IPS-15b (cell line): Measurements from ENCODE around the gene CYB5A.

ENCODE experiments used
- H3K27me3 ChIP-seq: one replicate; pipeline ENCODE4 v1.6.1; 2013; ENCODE audit warnings: low read length; ENCODE audit not compliant: control insufficient read depth, insufficient read depth
- H3K36me3 ChIP-seq: one replicate; pipeline ENCODE4 v1.6.1; 2013; ENCODE audit warnings: low read length; ENCODE audit not compliant: control insufficient read depth, insufficient read depth
- H3K4me1 ChIP-seq: one replicate; pipeline ENCODE4 v1.6.1; 2013; ENCODE audit warnings: mild to moderate bottlenecking, low read length; ENCODE audit not compliant: control insufficient read depth, insufficient read depth
- H3K4me3 ChIP-seq: one replicate; pipeline ENCODE4 v1.5.1; 2013; ENCODE audit warnings: low read depth, low read length
- H3K9ac ChIP-seq: one replicate; pipeline ENCODE4 v1.6.1; 2013; ENCODE audit warnings: low read depth, mild to moderate bottlenecking, low read length
- H3K9me3 ChIP-seq: one replicate; pipeline ENCODE4 v1.6.1; 2013; ENCODE audit warnings: mild to moderate bottlenecking, low read length; ENCODE audit not compliant: control insufficient read depth, insufficient read depth

CYB5A gene

DNA sequence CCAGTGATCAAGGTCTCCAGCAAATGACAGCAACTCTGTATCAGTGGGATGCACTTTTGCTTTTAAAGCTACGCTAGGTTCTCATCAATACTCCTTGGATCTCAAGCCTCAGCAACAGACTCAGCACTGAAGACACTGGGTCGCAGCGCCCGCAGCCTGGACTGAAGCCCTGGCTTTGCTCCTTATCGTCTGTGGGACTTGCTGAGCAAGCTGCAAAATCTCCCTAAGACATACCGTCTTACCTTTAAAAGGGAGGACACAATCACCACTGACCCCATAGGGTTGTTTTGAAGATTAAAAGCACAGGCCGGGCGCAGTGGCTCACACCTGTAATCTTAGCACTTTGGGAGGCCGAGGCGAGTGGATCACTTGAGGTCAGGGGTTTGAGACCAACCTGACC is 8.1 kb downstream of the CYB5A start:
- no peaks in the 10 kb centered on the region for H3K9me3 ChIP-seq
- H3K4me1 ChIP-seq: peaks cover 30% of the 10 kb centered on the region
- H3K27me3 ChIP-seq: no peaks in the 10 kb centered on the region
- H3K36me3 ChIP-seq: no peaks in the 10 kb centered on the region
- H3K9ac ChIP-seq: no peak overlapping the region
- H3K4me3 ChIP-seq: no peak overlapping the region

GRCh38 chr18:74282755-74283554 is 8.8 kb downstream of the CYB5A start:
- Histone ChIP-seq H3K9ac (peak overlapping the region; percentile 16), H3K4me1 (peaks cover 30% of the 10 kb centered on the region), H3K36me3 (no peaks in the 10 kb centered on the region), H3K9me3 (no peaks in the 10 kb centered on the region), H3K27me3 (no peaks in the 10 kb centered on the region), H3K4me3 (no peak overlapping the region)

DNA sequence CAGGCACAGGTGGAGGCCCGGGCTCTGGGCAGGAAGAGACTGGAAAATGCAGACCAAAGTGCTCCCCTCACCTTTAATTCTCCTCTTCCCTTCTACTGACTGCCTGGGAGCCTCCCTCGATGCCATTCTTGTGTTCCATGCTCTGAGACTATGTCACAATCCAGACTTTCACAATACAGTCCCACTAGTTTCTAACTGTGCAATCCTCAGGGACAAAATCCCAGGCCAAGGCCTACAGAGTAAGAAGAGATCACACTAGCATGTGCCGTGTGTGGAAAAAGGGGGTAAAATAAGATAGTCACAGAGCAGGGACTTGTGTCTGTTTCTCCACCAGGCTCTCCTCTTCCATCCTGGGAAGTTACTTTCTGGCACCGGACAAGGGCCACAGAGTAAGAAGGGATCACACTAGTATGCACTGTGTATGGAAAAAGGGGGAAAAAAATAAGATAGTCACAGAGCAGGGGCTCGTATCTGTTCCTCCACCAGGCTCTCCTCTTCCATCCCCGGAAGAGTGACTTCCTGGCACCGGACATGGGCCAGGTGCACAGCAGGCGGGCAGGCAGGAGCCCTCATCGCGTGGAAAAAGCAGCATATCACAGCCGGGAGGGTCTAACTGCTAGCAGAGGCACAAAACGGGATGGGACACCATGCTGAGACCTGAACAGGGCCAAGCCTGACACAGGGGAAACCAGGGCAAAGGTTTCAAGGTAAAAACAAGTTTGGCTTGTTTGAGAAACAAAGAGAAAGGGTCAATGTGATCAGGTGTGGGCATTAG is 9.6 kb downstream of the CYB5A start:
- H3K9ac ChIP-seq: no peak overlapping the region
- no peaks in the 10 kb centered on the region for H3K9me3 ChIP-seq
- H3K4me3 ChIP-seq: no peak overlapping the region
- H3K27me3 ChIP-seq: no peaks in the 10 kb centered on the region
- H3K36me3 ChIP-seq: no peaks in the 10 kb centered on the region
- peaks cover 30% of the 10 kb centered on the region for H3K4me1 ChIP-seq

DNA sequence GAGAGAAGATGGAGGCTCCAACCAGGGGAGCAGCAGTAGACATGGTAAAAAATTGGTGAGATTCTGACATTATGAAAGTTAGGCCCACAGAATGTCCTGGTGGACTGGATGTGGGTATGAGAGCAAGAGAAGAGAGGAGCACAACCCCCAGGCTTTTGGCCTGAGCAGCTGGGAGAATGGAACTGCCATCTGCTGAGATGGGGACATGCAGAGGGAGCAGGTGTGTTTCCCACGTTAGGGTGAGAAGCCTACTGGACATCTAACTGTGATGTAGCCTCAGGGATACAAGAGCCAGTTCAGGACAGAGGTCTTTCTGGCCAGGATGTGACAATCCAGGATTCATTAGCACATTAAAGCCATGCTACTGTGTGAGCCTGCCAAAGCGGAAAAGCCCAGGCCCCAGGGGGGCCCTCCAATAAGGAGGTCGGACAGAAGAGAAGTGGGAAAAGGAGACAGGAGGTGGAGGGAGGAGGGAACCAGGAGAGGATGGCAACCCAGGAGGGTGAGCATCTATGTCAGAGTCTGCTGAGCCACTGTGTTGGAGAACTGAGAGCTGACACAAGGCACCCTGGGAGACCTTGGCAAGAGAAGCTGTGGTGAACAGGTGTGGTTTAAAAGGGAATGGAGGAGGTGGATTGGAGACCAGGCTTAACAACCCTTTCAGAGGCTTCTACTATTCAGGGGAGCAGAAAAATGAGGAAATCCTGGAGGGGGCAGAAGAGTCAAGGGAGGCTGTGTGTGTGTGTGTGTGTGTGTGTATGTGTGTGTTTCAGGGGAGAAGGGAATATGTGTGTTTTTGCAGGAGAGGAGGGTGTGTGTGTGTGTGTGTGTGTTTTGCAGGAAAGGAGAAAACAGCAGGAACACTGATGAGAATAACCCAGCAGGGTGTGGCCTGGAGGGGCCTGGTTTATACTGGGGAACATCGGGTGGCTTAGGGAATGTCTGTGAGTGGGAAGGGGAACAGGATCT is 10.5 kb downstream of the CYB5A start:
- Histone ChIP-seq H3K9ac (no peak overlapping the region), H3K4me3 (no peak overlapping the region), H3K27me3 (no peaks in the 10 kb centered on the region), H3K9me3 (no peaks in the 10 kb centered on the region), H3K36me3 (no peaks in the 10 kb centered on the region), H3K4me1 (peaks cover 30% of the 10 kb centered on the region)

DNA sequence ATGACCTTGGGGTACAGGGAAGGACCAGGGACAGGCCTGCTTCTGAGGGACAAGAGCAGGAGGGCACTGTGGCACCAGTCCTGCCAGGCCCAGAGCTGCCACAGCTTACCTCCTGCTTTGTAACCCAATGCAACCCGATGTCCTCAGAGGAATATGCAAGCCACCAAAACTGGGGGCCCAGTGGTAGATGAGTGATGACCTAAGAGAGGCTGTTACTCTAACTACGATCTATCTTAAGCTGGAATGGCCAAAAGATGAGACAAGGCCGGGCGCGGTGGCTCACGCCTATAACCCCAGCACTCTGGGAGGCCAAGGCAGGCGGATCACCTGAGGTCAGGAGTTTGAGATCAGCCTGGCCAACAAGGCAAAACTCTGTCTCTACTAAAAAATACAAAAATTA is 12.8 kb downstream of the CYB5A start:
- H3K36me3 ChIP-seq: no peaks in the 10 kb centered on the region
- H3K27me3 ChIP-seq: no peaks in the 10 kb centered on the region
- H3K9ac ChIP-seq: no peak overlapping the region
- no peaks in the 10 kb centered on the region for H3K9me3 ChIP-seq
- H3K4me1 ChIP-seq: peaks cover 26% of the 10 kb centered on the region
- H3K4me3 ChIP-seq: no peak overlapping the region

- no peaks in the 10 kb centered on the region for H3K27me3 ChIP-seq
- H3K36me3 ChIP-seq: no peaks in the 10 kb centered on the region
- H3K4me3 ChIP-seq: no peak overlapping the region
- H3K4me1 ChIP-seq: peaks cover 19% of the 10 kb centered on the region
- H3K9me3 ChIP-seq: no peaks in the 10 kb centered on the region
- H3K9ac ChIP-seq: no peak overlapping the region
Measured at GRCh38 chr18:74278058-74278457, 13.7 kb downstream of the CYB5A start.

GRCh38 chr18:74277296-74277695 is 14.5 kb downstream of the CYB5A start:
- Histone ChIP-seq H3K36me3 (no peaks in the 10 kb centered on the region), H3K9ac (no peak overlapping the region), H3K4me3 (no peak overlapping the region), H3K27me3 (no peaks in the 10 kb centered on the region), H3K9me3 (no peaks in the 10 kb centered on the region), H3K4me1 (peaks cover 12% of the 10 kb centered on the region)

DNA sequence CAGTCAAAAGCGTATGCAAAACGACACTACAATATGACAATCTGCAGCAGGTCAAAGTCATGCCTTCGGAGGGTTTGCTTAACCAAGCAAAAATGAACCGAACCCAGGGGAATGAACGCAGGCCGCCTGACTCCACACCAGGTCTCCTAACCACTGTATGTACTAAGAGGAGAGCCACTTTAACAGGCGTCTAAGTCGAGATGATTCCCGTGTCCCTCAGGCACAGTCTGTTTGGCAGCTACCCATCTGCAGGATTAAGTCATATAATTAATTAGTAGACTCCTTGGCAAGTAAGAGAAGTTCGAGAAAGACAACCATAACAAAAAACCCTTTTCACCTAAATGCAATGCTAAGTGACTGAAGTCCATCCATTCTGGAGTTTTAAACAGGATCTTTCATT is 15.2 kb downstream of the CYB5A start:
- Histone ChIP-seq H3K27me3 (no peaks in the 10 kb centered on the region), H3K36me3 (no peaks in the 10 kb centered on the region), H3K4me1 (peaks cover 6% of the 10 kb centered on the region), H3K4me3 (no peak overlapping the region), H3K9me3 (no peaks in the 10 kb centered on the region), H3K9ac (no peak overlapping the region)

DNA sequence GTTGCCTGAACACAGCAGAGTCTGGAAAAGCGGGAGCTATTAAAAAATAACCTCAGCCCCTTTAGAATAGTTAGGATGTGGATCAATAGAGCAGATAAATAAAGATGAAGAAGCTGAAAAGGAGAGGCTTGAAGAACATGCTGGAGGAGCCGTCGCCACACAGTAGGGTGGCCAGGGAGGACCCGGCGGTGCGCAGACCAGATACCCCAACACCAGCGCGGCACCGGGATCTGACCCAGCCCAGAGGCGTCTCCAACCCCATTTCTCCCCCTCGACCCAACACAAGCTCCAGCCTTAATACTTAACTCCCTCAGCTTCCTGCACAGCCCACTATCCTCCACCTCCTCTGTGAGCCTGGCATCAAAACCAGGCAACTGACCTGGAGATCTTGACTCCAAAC is 16.0 kb downstream of the CYB5A start:
- no peaks in the 10 kb centered on the region for H3K4me1 ChIP-seq

GRCh38 chr18:74274700-74275099 is 17.1 kb downstream of the CYB5A start:
- Histone ChIP-seq H3K9me3 (no peaks in the 10 kb centered on the region), H3K4me3 (no peak overlapping the region), H3K4me1 (no peaks in the 10 kb centered on the region), H3K36me3 (no peaks in the 10 kb centered on the region), H3K27me3 (no peaks in the 10 kb centered on the region), H3K9ac (no peak overlapping the region)

More for the DNA sequence above, 16.0 kb downstream of the CYB5A start:
- Histone ChIP-seq H3K4me3 (no peak overlapping the region), H3K27me3 (no peaks in the 10 kb centered on the region), H3K9ac (no peak overlapping the region), H3K9me3 (no peaks in the 10 kb centered on the region), H3K36me3 (no peaks in the 10 kb centered on the region)

DNA sequence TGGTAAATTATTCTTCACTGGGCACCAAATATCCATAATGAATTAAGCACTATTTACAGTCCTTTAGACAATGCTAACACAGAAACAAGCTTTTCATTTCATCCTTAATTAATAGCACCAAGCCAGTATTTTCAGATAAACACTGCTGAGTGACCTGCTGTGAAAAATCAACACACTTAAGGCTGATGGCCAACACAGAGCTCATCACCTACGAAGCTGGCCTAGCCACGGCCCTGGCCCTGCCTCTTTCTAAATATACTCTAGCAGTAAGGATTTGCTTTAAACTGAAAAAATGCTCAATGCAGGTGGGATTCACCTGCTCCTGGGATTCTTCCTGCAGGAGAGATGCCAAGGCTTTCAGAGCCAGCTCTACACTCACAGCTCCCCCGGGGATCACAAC is 18.4 kb downstream of the CYB5A start:
- Histone ChIP-seq H3K4me3 (no peak overlapping the region), H3K27me3 (no peaks in the 10 kb centered on the region), H3K9ac (no peak overlapping the region), H3K9me3 (no peaks in the 10 kb centered on the region), H3K36me3 (no peaks in the 10 kb centered on the region), H3K4me1 (no peaks in the 10 kb centered on the region)
